Forelimb muscle (tissue), 1 donor: ENCODE results near the gene ANO8. TPM values are rescaled to one million over a fixed set of nuclear protein-coding genes. Genes with fewer than 3 reads are reported as not detected.
"Not testable (repeated sequence)": the region's sequence is repeated elsewhere in the genome, so short reads cannot be mapped to it uniquely, and the experiment has no call there.

Experiments
- DNase-seq: peaks from one replicate; pipeline ENCODE4 v3.0.0-alpha.2; 2013; ENCODE audit warnings: low read depth
- polyA plus RNA-seq: library from polyadenylated mRNA; unstranded; fragments of 120-200 nt; gene quantifications from one replicate; pipeline ENCODE4 v1.2.1, GENCODE V29; 2013; ENCODE audit not compliant: insufficient read length

Gene ANO8
- polyA plus RNA-seq, 1 donor = 7.9 TPM

DNA sequence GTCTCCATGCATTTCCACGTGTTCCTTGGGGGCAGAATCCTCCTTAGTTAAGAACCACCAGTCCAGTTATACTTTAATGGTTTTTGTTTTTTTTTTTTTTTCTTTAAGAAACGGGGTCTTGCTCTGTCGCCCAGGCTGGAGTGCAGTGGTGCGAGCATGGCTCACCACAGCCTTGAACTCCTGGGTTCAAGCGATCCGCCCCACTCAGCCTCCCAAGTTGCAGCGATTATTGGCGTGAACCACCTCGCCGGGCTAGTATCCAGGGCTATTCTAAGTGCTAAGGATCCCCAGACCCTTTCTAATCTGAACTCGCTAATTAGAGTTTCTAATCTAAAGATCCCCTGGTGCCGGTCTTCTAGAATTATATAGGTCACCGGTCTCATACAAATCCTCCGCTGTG, 41.0 kb downstream of the ANO8 start:
- DNase-seq = no peak

DNA sequence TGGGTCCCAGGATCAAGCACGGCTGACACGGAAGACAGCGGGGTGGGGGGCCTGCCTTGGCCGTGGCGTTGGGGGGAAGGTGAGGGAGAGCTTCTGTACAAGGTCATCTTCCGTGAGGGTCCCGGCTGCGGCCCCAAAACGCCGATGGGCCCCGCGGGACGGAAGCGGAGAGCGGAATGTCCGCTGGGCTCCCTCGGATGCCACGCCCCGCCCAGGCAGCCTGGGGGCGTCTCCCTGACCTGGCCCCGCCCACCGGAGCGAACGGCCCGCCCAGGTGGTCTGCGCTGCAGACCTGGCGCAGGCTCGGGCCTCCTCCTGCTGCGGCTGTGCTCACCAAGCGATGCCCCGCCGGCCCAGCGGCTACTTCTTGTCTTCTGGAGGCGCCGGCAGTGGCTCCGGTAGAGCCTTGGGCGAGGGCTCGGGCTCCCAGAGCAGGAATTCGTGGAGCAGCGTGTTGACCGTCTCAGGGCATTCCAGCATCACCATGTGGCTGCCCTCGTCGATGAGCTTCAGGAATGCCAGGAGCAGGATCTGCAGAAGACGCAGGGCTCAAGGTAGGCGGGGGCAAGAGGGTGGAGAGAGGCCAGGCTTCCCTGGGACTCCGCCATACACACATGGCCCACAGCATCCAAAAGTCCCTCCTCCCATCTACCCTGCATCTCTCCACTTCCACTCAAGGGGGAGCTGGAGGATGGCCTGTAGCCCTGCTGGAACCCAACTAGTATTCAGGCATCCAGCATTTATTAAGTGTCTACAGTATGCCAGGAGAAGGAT, 42.2 kb downstream of the ANO8 start:
- DNase-seq = peak; percentile 60

DNA sequence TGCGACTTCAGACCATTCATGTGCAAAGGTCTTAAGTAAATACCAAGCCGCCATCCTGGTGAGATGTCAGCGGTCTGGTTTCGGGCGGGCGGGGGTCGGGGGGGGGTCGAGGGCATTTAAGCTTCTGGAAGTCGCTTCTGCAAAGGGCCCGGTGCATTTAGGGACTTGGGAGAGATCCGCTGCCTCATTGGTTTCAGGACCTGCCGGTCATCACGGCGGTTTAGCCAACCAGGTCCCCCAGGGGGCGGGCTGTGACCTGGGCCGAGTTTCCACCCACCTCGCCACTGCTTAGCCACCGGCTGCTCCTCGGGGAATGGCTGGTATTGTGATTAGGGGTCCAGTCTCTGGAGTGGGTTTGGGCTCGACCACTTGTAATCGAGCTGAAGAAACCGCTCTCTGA, 45.2 kb downstream of the ANO8 start:
- DNase-seq = no peak

DNA sequence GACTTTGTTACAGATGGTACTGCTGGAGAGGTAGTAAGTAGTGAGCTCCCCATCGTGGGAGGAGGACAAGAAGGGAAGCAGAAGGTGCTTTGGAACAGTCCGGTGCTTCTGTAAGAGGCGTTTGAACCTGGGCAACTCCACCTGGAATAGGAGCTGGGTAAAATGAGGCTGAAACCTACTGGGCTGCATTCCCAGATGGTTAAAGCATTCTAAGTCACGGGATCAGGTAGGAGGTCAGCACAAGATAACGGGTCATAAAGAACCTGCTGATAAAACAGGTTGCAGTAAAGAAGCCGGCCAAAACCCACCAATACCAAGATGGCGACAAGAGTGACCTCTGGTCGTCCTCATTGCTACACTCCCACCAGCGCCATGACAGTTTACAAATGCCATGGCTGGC, 47.9 kb downstream of the ANO8 start:
- DNase-seq = no peak

DNA sequence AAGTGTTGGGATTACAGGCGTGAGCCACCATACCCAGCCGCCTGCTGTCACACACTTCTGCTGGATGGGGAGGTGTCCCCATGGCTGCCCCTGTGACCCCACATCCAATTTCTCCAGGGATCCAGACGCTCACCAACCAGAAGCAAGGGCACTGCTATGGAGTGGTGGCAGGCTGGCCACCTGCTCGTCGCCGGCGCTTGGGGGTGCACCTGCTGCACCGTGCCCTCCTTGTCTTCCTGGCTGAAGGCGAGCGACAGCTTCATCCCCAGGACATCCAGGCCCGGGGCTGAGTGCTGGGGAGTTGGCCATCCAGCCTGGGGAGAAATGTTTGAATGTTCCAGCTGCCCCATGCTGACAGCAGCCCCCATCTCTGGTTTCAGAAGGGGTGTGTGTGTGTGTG, 48.4 kb downstream of the ANO8 start:
- DNase-seq = no peak

DNA sequence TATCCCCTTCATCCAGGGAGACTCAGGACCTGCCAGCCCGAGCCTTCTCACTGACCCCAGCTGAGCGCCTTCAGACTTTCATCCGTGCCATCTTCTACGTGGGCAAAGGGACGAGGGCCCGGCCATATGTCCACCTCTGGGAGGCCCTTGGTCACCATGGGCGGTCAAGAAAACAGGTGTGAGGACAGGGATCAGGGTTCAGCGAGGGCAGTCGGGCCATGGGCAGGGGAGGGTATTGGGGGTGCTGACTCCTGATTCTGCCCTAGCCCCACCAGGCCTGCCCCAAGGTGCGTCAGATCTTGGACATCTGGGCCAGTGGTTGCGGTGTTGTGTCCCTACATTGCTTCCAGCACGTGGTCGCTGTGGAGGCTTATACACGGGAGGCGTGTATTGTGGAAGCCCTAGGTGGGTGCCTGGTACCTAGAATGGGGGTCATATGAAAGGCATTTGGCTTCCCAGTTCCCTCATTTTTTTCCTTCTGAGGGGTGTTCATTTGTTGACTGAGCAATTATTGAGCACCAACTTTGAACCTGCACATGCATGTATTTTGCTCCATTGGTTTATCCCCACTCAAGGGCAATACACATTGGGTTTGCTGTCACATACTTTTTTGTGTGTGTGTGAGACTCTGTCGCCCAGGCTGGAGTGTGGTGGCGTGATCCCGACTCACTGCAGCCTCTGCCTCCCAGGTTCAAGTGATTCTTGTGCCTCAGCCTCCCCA, 49.1 kb downstream of the ANO8 start:
- no peak for DNase-seq

DNA sequence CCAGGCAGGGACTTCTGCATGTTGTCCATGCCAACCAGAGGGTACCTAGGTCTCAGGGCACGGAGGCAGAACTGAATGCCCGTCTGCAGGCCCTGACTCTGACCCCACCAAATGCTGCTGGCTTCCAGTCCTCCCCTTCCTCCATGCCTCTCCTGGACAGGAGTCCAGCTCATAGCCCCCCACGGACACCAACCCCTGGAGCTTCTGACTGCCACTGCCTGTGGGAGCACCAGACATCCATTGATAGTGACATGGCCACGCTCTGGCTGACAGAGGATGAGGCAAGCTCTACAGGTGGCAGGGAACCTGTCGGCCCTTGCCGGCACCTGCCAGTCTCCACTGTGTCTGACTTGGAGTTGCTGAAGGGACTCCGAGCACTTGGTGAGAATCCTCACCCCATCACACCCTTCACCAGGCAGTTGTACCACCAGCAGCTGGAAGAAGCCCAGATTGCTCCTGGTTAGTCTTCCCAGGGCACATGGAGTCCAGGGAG, 51.1 kb downstream of the ANO8 start:
- no peak for DNase-seq

DNA sequence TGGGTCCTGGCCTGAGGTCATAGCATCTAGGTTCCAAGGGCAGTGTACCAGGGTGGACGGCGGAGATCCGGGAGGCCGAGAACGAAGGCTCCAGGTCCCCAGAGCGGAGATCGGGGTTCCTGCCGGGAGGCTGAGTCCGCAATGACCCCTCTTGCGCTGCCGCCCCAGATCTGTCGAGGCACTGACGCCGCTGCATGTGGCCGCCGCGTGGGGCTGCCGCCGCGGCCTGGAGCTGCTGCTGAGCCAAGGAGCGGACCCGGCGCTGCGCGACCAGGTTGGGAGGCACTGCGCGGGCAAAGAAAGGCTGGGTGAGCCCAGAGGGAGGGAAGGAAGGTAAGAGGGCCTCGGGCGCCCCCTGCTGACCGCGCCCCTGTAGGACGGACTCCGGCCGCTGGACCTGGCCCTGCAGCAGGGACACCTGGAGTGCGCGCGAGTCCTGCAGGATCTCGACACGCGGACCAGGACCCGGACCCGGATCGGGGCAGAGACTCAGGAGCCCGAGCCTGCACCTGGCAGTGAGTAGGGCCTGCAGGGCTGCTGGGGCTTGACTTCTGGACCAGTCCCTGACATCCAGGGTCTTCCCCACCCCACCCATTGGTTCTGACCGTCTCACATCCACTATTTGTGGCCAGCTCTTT, 52.0 kb downstream of the ANO8 start:
- no peak for DNase-seq

DNA sequence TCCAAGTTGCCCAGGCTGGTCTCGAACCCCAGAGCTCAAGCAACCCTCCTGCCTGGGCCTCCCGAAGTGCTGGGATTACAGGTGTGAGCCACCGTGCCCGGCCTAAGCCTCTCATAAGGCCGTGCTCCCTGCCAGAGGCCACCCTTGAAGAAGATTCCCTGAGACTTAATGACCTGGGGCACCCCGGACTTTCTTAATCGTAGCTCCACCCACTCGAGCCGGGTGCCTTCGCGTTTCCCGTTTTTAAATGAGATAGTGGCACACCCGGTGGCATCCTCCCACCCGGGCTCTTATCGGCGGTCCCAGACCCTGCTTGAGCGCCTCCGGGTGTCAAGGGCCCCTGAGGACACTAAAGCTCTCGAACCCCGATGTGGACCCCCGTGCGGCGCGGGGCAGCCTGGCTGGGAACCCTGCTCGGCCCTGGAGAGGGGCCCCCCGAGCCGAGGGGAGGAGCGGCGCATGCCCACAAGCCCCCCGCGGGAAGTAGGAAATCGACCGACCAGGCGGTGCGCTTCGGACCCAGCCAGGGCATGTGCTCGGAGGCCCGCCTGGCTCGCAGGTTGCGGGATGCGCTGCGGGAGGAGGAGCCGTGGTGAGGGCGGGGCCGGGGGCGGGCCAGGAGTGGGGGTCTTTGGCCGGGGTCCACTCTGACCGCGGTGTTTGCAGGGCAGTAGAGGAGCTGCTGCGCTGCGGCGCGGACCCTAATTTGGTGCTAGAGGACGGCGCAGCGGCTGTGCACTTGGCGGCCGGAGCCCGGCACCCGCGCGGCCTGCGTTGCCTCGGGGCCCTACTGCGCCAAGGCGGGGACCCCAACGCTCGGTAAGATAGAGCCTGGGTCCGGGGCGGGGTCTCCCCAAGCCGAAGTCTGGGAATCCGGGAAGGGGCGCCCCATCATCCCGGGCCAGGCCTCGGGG, 53.0 kb downstream of the ANO8 start, which contains the start of gene ANKLE1:
ANKLE1 (plus strand) TSS at position 511 of the 914 bp plus-strand sequence; CDS start at position 531, 20 bp downstream.
- no peak for DNase-seq

DNA sequence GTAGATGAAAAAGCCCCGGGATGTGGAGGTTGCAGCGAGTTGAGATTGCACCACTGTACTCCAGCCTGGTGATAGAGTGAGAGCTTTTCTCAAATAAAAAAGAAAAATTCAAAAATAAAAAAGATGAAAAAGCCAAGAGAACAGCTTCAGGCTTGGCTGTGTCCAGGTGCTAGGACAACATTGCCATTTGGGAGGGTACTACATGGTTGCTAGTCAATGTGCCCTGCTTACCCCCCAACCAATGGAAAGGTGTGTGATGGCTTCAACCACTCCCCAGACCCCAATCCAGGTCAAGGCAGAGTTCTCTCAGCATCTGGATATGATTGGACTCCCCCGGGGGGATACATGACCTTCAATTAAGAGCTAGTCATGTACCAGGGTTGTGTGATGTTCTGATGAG, 55.2 kb downstream of the ANO8 start:
- no peak for DNase-seq

DNA sequence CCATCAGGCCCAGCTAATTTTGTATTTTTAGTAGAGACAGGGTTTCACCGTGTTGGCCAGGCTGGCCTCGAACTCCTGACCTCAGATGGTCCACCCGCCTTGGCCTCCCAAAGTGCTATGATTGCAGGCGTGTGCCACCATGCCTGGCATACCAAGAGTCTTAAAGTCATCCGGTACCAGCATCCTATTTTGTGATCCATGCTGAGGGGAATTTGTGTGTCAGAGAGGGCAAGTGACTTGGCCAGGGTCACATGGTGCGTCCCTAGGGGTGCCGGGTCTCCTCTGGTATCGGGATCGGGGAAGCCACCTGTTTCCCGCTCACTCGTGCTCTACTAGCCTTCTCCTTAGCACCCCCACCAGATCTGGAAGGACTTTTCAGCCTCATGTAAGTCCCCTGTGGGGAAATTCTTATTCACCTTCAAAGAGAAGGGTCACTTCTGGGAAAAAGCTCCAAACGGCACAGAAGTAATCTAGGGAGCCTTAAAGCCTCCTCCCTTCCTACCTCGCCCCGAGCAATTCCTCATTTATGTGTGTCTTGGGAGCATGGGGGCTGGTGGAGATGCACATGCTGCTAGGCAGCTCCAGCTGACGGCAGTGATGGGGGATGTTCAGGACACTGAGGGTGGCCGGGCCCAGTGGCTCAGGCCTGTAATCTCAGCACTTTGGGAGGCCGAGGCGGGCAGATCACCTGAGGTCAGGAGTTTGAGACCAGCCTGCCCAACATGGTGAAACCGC, 59.0 kb downstream of the ANO8 start:
- no peak for DNase-seq

DNA sequence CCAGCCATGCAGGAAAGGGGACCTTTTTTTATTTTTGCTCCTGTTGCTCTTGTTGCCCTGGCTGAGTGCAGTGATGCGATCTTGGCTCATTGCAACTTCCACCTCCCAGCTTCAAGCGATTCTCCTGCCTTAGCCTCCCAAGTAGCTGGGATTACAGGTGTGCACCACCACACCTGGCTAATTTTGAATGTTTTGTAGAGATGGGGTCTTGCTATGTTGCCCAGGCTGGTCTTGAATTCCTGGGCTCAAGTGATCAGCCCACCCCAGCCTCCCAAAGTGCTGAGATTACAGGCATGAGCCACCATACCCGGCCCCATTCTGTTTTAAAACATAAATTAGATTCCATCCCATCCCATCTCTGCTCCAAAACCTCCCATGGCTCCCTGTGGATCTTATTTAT, 59.8 kb downstream of the ANO8 start:
- not testable (repeated sequence) for DNase-seq

Other genes with a start within 250 kb of the ANO8 start
- gene USE1, start 119.5 kb downstream of the ANO8 start, polyA plus RNA-seq = 31.6 TPM
- gene OCEL1, start 108.6 kb downstream of the ANO8 start, polyA plus RNA-seq = 8.8 TPM
- 30.0 TPM for gene NR2F6, start 88.9 kb downstream of the ANO8 start, polyA plus RNA-seq
- 5.6 TPM for gene USHBP1, start 70.1 kb downstream of the ANO8 start, polyA plus RNA-seq
- gene BABAM1, start 67.4 kb downstream of the ANO8 start, polyA plus RNA-seq = 77.1 TPM
- gene ANKLE1, start 53.0 kb downstream of the ANO8 start, polyA plus RNA-seq = 1.8 TPM
- gene ABHD8, start 31.4 kb downstream of the ANO8 start, polyA plus RNA-seq = 7.9 TPM
- 28.3 TPM for gene MRPL34, start 29.0 kb downstream of the ANO8 start, polyA plus RNA-seq
- 34.8 TPM for gene DDA1, start 25.3 kb downstream of the ANO8 start, polyA plus RNA-seq
- gene GTPBP3, start 2.7 kb upstream of the ANO8 start, polyA plus RNA-seq = 11.9 TPM
- gene PLVAP, start 42.5 kb upstream of the ANO8 start, polyA plus RNA-seq = 40.7 TPM
- gene CCDC194, start 59.3 kb upstream of the ANO8 start, polyA plus RNA-seq = not detected
- 4.6 TPM for gene BST2, start 70.8 kb upstream of the ANO8 start, polyA plus RNA-seq
- gene MVB12A, start 85.2 kb upstream of the ANO8 start, polyA plus RNA-seq = 25.3 TPM
- 1.3 TPM for gene TMEM221, start 113.8 kb upstream of the ANO8 start, polyA plus RNA-seq
- gene NXNL1, start 126.1 kb upstream of the ANO8 start, polyA plus RNA-seq = not detected
- 18.9 TPM for gene SLC27A1, start 135.7 kb upstream of the ANO8 start, polyA plus RNA-seq
- gene PGLS, start 176.8 kb upstream of the ANO8 start, polyA plus RNA-seq = 49.5 TPM
- gene COLGALT1, start 220.8 kb upstream of the ANO8 start, polyA plus RNA-seq = 67.4 TPM